D721Med (cell line): Measurements from ENCODE around the gene PAQR5.
A peak's percentile ranks its signal among the peaks of the same experiment; 100 is the strongest.

Experiments
- DNase-seq: peaks from one replicate; pipeline ENCODE4 v3.0.0; 2011; ENCODE audit warnings: low spot score; ENCODE audit not compliant: insufficient read length
- FAIRE-seq: peaks from 2 replicates; lab custom pipeline; 2011; peaks lifted over from hg19 to GRCh38; lab: Jason Lieb, UNC
- CTCF ChIP-seq: IDR thresholded peaks from 2 replicates; pipeline ENCODE4 v1.5.1; 2012; ENCODE audit warnings: mild to moderate bottlenecking, control low read depth; ENCODE audit not compliant: insufficient read depth; ENCODE audit errors: missing control alignments

The PAQR5 gene, protein sequence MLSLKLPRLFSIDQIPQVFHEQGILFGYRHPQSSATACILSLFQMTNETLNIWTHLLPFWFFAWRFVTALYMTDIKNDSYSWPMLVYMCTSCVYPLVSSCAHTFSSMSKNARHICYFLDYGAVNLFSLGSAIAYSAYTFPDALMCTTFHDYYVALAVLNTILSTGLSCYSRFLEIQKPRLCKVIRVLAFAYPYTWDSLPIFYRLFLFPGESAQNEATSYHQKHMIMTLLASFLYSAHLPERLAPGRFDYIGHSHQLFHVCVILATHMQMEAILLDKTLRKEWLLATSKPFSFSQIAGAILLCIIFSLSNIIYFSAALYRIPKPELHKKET

GRCh38 chr15:69298697-69299441 lies at the start of gene PAQR5:
PAQR5 (plus strand) TSS chr15:69298912; CDS start chr15:69360081, 61,169 bp downstream.
- TF ChIP-seq CTCF = no peak
- DNase-seq = peak; percentile 79
- FAIRE-seq = no peak

- FAIRE-seq (no peak), DNase-seq (no peak)
- TF ChIP-seq CTCF = no peak
These were observed 45.6 kb upstream of the PAQR5 start for GRCh38 chr15:69253156-69253555.

DNA sequence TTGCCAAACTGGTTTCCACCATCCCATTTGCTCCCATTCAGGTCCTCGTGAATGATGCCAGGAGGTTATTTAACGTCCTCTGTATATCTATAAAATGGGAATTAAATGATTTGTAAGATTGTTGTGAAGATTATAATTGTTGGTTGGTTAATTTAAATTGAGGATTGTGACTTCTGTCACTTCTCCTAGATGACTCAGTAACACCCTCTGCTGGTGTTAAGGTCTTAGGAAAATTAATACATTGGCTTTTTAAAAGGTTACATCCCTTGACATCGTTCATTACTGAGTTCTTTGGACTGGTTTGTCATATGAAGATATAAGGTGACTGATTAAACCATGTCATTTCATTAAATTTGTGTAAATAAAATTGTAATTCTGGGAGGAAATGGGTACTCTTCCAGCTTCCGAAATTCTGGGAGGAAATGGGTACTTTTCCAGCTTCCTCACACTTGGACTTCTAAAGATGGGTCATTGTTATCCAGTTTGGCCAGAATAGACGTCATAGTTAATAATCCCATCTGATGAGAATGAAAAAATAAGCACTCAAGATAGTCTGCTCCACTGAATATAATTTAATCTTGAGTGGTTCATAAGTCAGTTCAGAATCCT lies 33.3 kb upstream of the PAQR5 start:
- peak; percentile 58 for TF ChIP-seq CTCF
- no peak for DNase-seq
- FAIRE-seq = peak; percentile 79

DNA sequence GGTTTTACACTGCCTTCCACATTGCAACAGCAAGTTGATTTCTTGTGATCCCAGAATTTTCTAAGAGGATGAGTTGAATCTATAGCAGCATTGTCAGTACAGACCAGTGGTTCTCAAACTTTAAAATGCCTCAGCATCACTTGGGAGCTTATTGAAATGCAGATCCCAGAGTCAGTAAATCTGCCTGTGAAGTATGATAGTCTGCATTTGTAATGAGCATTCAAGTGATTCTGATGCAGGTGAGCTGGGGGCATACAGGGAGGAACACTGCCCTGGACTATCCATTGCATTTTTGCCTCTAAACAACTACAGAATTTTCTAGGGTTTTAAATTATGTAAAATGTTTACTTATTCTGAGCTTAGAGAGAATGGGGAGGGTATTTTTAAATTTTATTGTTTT lies 27.5 kb upstream of the PAQR5 start:
- no peak for FAIRE-seq
- no peak for DNase-seq
- no peak for TF ChIP-seq CTCF

DNA sequence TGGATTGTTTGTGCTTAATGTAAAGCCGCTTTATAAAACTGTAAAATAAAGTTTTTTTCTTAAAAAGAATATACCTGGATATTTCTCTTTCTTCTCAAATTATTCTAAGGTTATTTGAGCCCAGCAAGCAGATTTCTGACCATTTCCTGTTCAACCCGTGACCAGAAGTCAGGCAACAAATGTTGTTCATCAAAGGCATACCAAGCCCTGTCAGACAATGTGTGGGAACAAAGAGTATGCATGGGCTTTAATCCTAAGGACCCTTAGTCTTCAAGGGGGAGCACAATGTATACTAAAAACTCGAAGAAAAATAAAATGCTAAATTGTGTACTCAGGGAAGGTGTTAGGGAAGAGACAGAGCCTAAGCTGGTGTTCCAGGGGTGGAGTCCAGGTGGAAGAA lies 26.6 kb upstream of the PAQR5 start:
- no peak for TF ChIP-seq CTCF
- DNase-seq (no peak), FAIRE-seq (no peak)

- no peak for FAIRE-seq
- no peak for TF ChIP-seq CTCF
- no peak for DNase-seq
These were observed 25.8 kb upstream of the PAQR5 start for GRCh38 chr15:69272891-69273290.
